Jurkat, Clone E6-1 (cell line): ENCODE data around the gene SEC24D.
"Not testable (repeated sequence)": the region's sequence is repeated elsewhere in the genome, so short reads cannot be mapped to it uniquely, and the experiment has no call there.

Experiments used
- DNase-seq: peaks from one replicate; pipeline ENCODE4 v3.0.0-alpha.2; 2011; ENCODE audit warnings: low read depth, low spot score
- H3K4me3 ChIP-seq: 2 replicates; pipeline ENCODE4 v1.5.1; 2011; ENCODE audit warnings: mild to moderate bottlenecking, low read length, control low read depth, moderate library complexity

The SEC24D gene

DNA sequence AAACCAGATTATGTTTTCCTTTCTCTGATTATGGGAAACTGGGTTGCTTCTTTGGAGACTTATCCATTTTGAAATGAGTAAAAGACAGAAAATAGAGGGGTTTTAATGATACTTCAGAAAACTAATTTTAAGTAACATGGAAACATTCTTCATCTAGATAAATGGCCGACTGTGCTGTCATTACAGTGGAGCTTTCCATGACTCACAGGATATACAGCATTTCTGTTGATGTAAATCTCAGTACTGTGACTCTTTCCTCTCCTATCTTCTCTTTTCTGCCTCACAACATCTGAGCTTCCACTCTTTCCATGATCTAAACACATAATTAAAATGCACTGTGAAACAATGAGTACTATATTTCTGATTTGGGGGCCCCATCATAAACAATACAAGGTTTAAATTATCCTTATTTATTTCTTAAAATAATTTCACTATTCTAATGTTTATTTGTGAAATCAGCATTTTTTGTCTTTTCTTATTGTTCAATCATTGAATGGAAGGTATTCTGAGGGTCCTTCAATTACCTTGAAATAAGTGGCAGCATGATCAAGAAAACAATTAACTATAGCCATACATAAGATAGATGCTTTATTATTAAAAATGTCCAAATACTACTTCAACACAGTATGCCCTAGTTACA is 19.3 kb downstream of the SEC24D start:
- no peak for DNase-seq
- no peak overlapping the region for H3K4me3 ChIP-seq

DNA sequence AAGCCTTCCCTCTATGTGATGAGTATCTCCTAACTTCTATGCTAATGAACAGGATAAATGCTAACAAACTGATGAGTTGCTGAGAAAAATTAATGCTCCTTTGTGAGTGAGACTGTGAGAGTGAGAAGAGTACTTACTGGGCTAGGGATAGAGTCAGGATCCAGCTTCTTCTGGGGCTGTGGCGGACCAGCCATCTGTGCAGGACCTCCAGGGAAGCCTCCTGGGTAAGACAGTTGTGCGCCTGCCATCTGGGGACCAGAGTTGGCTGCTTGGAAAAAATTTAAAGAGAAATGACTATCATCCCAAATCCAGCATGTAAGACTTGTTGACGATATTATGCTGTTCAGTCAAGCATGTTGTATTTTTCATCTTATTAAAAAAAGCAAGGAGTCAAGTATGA is 21.0 kb downstream of the SEC24D start:
- no peak overlapping the region for H3K4me3 ChIP-seq
- DNase-seq: no peak

- no peak for DNase-seq
- no peak overlapping the region for H3K4me3 ChIP-seq
These were observed 21.9 kb downstream of the SEC24D start for GRCh38 chr4:118814058-118814457.

- no peak overlapping the region for H3K4me3 ChIP-seq
- no peak for DNase-seq
These were observed 22.4 kb downstream of the SEC24D start for GRCh38 chr4:118813561-118813960.

GRCh38 chr4:118811832-118812231 is 24.1 kb downstream of the SEC24D start:
- no peak for DNase-seq
- no peak overlapping the region for H3K4me3 ChIP-seq

- DNase-seq: no peak
- no peak overlapping the region for H3K4me3 ChIP-seq
These were observed 24.7 kb downstream of the SEC24D start for GRCh38 chr4:118810991-118811764.

- DNase-seq: no peak
These were observed 28.3 kb downstream of the SEC24D start for GRCh38 chr4:118807659-118808058.

DNA sequence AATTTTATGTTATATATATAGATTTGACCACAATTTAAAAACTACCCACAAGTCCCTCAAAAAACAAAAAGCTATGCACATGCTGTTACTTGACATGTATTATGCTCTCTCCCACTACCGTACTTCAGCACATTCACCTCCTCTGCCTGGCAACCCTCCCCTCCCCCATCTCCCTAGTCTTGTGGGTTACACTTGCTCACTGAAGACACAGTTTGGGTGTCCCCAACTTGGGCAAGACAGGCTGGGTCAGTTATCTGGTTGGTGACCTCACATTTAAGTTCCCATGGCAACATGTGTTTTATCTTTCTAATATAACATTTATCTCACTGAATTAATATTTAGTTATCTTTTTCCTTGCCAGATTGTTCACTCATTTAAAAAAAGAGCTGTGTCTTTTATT is 32.7 kb downstream of the SEC24D start:
- H3K4me3 ChIP-seq: no peak overlapping the region
- no peak for DNase-seq

More at GRCh38 chr4:118807659-118808058, 28.3 kb downstream of the SEC24D start:
- no peak overlapping the region for H3K4me3 ChIP-seq

GRCh38 chr4:118801895-118802575 is 33.9 kb downstream of the SEC24D start:
- no peak for DNase-seq

GRCh38 chr4:118799231-118799942 is 36.5 kb downstream of the SEC24D start:
- no peak for DNase-seq
- no peak overlapping the region for H3K4me3 ChIP-seq

More at GRCh38 chr4:118801895-118802575, 33.9 kb downstream of the SEC24D start:
- no peak overlapping the region for H3K4me3 ChIP-seq

GRCh38 chr4:118798658-118799057 is 37.3 kb downstream of the SEC24D start:
- no peak for DNase-seq
- no peak overlapping the region for H3K4me3 ChIP-seq

- no peak for DNase-seq
- H3K4me3 ChIP-seq: no peak overlapping the region
These were observed 38.3 kb downstream of the SEC24D start for GRCh38 chr4:118797558-118798142.

GRCh38 chr4:118791690-118792446 is 44.1 kb downstream of the SEC24D start:
- DNase-seq, H3K4me3 ChIP-seq: not testable (repeated sequence)

GRCh38 chr4:118790544-118790943 is 45.4 kb downstream of the SEC24D start:
- DNase-seq: no peak
- no peak overlapping the region for H3K4me3 ChIP-seq

DNA sequence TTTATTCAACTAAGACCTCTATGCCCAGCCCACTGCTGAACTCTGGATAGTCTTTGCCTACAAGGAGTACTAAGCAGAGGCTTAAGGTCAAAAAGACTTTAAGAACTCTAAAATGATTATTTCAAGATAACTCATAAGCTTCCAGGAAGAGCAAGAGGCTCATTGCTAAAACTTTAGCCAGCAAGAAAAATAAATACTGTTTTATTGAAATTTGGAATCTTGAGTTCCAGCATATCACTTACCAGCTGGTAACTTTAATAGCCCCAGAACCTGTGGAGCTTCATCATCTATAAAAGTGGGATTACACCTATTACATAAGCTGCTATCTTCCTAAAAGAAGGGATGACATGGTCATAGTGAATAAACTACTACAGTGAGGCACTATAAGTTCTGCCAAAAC is 47.0 kb downstream of the SEC24D start:
- H3K4me3 ChIP-seq: no peak overlapping the region
- no peak for DNase-seq

DNA sequence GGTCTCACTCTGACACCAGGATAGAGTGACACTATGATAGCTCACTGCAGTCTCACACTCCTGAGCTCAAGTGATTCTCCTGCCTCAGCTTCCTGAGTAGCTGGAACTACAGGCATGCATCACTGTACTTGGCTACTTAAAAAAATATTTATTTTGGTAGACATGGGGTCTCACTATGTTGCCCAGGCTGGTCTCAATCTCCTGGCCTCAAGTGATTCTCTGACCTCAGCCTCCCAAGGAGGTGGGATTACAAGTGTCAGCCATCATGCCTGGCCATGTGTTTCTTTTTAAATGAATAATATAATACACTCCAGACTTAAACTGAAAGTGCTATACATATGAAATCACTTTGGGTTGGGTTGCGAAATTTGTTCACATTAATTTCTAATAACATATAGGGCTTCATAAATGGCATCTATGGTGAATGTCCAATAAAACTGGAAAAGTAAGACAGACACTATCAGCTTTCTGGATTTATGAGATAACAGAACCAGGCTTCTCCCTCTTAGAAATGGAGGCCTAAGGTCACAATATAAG is 48.0 kb downstream of the SEC24D start:
- no peak for DNase-seq
- H3K4me3 ChIP-seq: no peak overlapping the region

DNA sequence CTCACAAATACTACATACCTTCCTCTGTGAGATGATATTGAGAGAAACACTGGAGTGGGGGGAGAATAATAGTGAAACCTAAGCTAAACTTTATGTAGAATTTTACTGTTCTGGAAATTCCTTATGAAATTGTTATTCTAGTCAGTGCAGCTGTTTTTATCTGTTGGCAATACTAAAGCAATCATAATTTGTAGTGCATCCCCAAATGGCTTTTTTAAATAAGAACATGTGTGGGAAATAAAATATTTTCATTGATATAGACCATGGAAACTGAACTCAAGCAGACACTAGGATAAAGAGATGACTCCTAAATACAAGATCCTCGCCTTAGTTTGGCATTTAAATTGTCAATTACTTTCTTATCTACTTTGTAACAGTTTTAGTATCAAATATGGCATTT is 51.1 kb downstream of the SEC24D start:
- DNase-seq: no peak
- no peak overlapping the region for H3K4me3 ChIP-seq

- H3K4me3 ChIP-seq: no peak overlapping the region
- no peak for DNase-seq
These were observed 52.0 kb downstream of the SEC24D start for GRCh38 chr4:118783887-118784286.
